A549 (cell line): ENCODE results near the gene CKMT2.

Experiments used
- CEBPB ChIP-seq, 2 experiments: fragments of >200 bp in 1 of 2; sonication (Bioruptor Twin) in 1 of 2; formaldehyde crosslinking in 1 of 2; IDR thresholded peaks; 2 replicates each; pipeline ENCODE4 v1.6.1; 2012 to 2016
- POLR2A ChIP-seq: IDR thresholded peaks from 2 replicates; pipeline ENCODE4 v1.6.1; 2012; ENCODE audit warnings: mild to moderate bottlenecking, low read length
- TF ChIP-seq, protein P1 (sequence below): fragments of >200 bp; sonication (Bioruptor Twin); formaldehyde crosslinking; IDR thresholded peaks from 3 replicates; pipeline ENCODE4 v1.5.1; 2016

DNA sequence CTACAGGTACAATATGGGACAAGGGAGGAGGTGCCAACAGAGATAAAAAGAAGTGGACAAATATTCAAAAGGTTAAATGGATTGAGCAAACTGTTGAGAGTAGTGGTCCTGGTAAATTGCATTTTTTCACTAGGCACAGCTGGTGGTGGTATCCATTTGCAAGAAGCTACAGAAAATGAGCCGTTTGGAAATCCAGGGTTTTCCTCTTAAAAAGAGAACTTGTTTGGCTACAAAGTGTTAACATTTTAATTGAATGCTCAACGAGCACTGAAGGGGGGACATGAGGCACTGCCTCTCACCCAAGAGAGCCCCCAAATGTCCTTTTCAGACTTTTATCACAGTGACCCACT is 67.8 kb downstream of the CKMT2 start:
- TF ChIP-seq POLR2A (no peak), CEBPB (IDR thresholded peaks at IDR 0.05) (no peak)
- TF ChIP-seq, protein P1, sequence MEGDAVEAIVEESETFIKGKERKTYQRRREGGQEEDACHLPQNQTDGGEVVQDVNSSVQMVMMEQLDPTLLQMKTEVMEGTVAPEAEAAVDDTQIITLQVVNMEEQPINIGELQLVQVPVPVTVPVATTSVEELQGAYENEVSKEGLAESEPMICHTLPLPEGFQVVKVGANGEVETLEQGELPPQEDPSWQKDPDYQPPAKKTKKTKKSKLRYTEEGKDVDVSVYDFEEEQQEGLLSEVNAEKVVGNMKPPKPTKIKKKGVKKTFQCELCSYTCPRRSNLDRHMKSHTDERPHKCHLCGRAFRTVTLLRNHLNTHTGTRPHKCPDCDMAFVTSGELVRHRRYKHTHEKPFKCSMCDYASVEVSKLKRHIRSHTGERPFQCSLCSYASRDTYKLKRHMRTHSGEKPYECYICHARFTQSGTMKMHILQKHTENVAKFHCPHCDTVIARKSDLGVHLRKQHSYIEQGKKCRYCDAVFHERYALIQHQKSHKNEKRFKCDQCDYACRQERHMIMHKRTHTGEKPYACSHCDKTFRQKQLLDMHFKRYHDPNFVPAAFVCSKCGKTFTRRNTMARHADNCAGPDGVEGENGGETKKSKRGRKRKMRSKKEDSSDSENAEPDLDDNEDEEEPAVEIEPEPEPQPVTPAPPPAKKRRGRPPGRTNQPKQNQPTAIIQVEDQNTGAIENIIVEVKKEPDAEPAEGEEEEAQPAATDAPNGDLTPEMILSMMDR = no peak
